BE2C (cell line): ENCODE measurements around the gene FBRSL1.

Experiments
- DNase-seq: peaks from one replicate; pipeline ENCODE4 v3.0.0-alpha.2; 2020
- H3K27me3 ChIP-seq: fragments of 250-450 bp; sonication (Bioruptor Pico); 2 replicates; pipeline ENCODE4 v1.5.1; 2020; ENCODE audit warnings: mild to moderate bottlenecking
- H3K36me3 ChIP-seq: fragments of 250-450 bp; sonication (Bioruptor Pico); 2 replicates; pipeline ENCODE4 v1.5.1; 2020; ENCODE audit warnings: mild to moderate bottlenecking
- H3K4me1 ChIP-seq: fragments of 250-450 bp; sonication (Bioruptor Pico); 2 replicates; pipeline ENCODE4 v1.5.1; 2020
- H3K4me3 ChIP-seq: 2 replicates; pipeline ENCODE4 v1.5.1; 2011; ENCODE audit warnings: low read depth, low read length
- H3K9me3 ChIP-seq: fragments of 250-450 bp; sonication (Bioruptor Pico); 2 replicates; pipeline ENCODE4 v1.5.1; 2020
- CTCF ChIP-seq: IDR thresholded peaks from 2 replicates; pipeline ENCODE4 v1.5.1; 2012; ENCODE audit warnings: mild to moderate bottlenecking, low read depth, low read length

Gene FBRSL1

GRCh38 chr12:132541996-132542395 lies 52.0 kb downstream of the FBRSL1 start:
- H3K27me3 ChIP-seq = no peaks in the 10 kb centered on the region
- no peaks in the 10 kb centered on the region for H3K36me3 ChIP-seq
- TF ChIP-seq CTCF = no peak
- no peak overlapping the region for H3K4me3 ChIP-seq
- H3K4me1 ChIP-seq = no peaks in the 10 kb centered on the region
- DNase-seq = no peak
- H3K9me3 ChIP-seq = no peaks in the 10 kb centered on the region

- Histone ChIP-seq H3K4me1 (no peaks in the 10 kb centered on the region), H3K27me3 (no peaks in the 10 kb centered on the region)
- no peak for DNase-seq
These were observed 52.7 kb downstream of the FBRSL1 start for GRCh38 chr12:132542661-132543060.

GRCh38 chr12:132543298-132544079 lies 53.5 kb downstream of the FBRSL1 start:
- no peak for TF ChIP-seq CTCF
- Histone ChIP-seq H3K4me1 (no peaks in the 10 kb centered on the region), H3K36me3 (no peaks in the 10 kb centered on the region), H3K9me3 (no peaks in the 10 kb centered on the region), H3K27me3 (no peaks in the 10 kb centered on the region), H3K4me3 (no peak overlapping the region)
- no peak for DNase-seq

More at GRCh38 chr12:132542661-132543060, 52.7 kb downstream of the FBRSL1 start:
- H3K4me3 ChIP-seq = no peak overlapping the region
- no peak for TF ChIP-seq CTCF
- H3K9me3 ChIP-seq = no peaks in the 10 kb centered on the region
- no peaks in the 10 kb centered on the region for H3K36me3 ChIP-seq

- no peak for DNase-seq
- Histone ChIP-seq H3K9me3 (no peaks in the 10 kb centered on the region), H3K4me3 (no peak overlapping the region), H3K36me3 (no peaks in the 10 kb centered on the region), H3K4me1 (no peaks in the 10 kb centered on the region), H3K27me3 (no peaks in the 10 kb centered on the region)
- TF ChIP-seq CTCF = no peak
These were observed 54.1 kb downstream of the FBRSL1 start for GRCh38 chr12:132544080-132544397.

GRCh38 chr12:132544498-132544897 lies 54.5 kb downstream of the FBRSL1 start:
- no peak overlapping the region for H3K4me3 ChIP-seq
- H3K36me3 ChIP-seq = no peaks in the 10 kb centered on the region
- H3K9me3 ChIP-seq = no peaks in the 10 kb centered on the region
- H3K27me3 ChIP-seq = no peaks in the 10 kb centered on the region
- H3K4me1 ChIP-seq = no peaks in the 10 kb centered on the region
- DNase-seq = no peak
- TF ChIP-seq CTCF = no peak

- H3K27me3 ChIP-seq = no peaks in the 10 kb centered on the region
- no peak for DNase-seq
These were observed 55.4 kb downstream of the FBRSL1 start for GRCh38 chr12:132545164-132545953.

More at GRCh38 chr12:132545164-132545953, 55.4 kb downstream of the FBRSL1 start:
- no peak overlapping the region for H3K4me3 ChIP-seq
- no peaks in the 10 kb centered on the region for H3K36me3 ChIP-seq
- no peaks in the 10 kb centered on the region for H3K4me1 ChIP-seq
- no peaks in the 10 kb centered on the region for H3K9me3 ChIP-seq
- no peak for TF ChIP-seq CTCF
